IMR-90 (cell line): ENCODE data around the gene BRINP3. TPM values are rescaled to one million over a fixed set of nuclear protein-coding genes. Genes with fewer than 3 reads are reported as not detected.

Experiments used
- ATAC-seq: fragments of 200-7000 bp; cut with Tn5 transposase; 2 replicates; pipeline ENCODE4 v1.9.1; 2020; ENCODE audit warnings: low read depth, mild to moderate bottlenecking, moderate library complexity
- BruUV-seq: library from RNA; stranded (reverse); fragments of 400-500 nt; replicated peaks from 2 replicates; lab custom pipeline; 2021; lab: Mats Ljungman, UMichigan
- CTCF ChIA-PET: fragments of 300-600 bp; formaldehyde crosslinking; extraction: SDS; loops from one replicate; lab custom pipeline; 2021; ENCODE audit warnings: antibody characterized with exemption; lab: Yijun Ruan, JAX
- POLR2A ChIA-PET: fragments of 300-600 bp; sonication (Branson Sonifier 250); formaldehyde crosslinking; loops from one replicate; lab custom pipeline; 2022; ENCODE audit warnings: antibody characterized with exemption; ENCODE audit not compliant: unreplicated experiment; lab: Charles Lee
- DNase-seq: peaks from one replicate; pipeline ENCODE4 v3.0.0; 2013
- H2AFZ ChIP-seq: replicated peaks from 2 replicates; pipeline ENCODE3; 2013; ENCODE audit warnings: low read length, mild to moderate bottlenecking; ENCODE audit not compliant: poor library complexity
- H2AK5ac ChIP-seq: 2 replicates; pipeline ENCODE4 v1.6.1; 2013; ENCODE audit warnings: low read depth, low read length, inconsistent platforms
- H2AK9ac ChIP-seq: replicated peaks from 2 replicates; pipeline ENCODE3; 2013; ENCODE audit warnings: mild to moderate bottlenecking, low read depth, low read length, moderate library complexity; ENCODE audit not compliant: poor library complexity
- H2BK120ac ChIP-seq: 2 replicates; pipeline ENCODE4 v1.6.1; 2013; ENCODE audit warnings: low read depth, low read length, inconsistent platforms
- H2BK15ac ChIP-seq: 3 replicates; pipeline ENCODE4 v1.6.1; 2013; ENCODE audit warnings: low read depth, low read length, inconsistent platforms
- H2BK20ac ChIP-seq: 2 replicates; pipeline ENCODE4 v1.6.1; 2013; ENCODE audit warnings: low read depth, mild to moderate bottlenecking, inconsistent platforms, low read length, moderate library complexity
- H2BK5ac ChIP-seq: 2 replicates; pipeline ENCODE4 v1.6.1; 2013; ENCODE audit warnings: mild to moderate bottlenecking, low read depth, low read length, inconsistent platforms; ENCODE audit not compliant: poor library complexity, severe bottlenecking
- H3K14ac ChIP-seq: replicated peaks from 2 replicates; pipeline ENCODE4 v1.6.1; 2013; ENCODE audit warnings: low read depth, low read length, inconsistent platforms
- H3K18ac ChIP-seq: 2 replicates; pipeline ENCODE4 v1.6.1; 2013; ENCODE audit warnings: low read depth, low read length, control low read depth
- H3K23ac ChIP-seq: 2 replicates; pipeline ENCODE4 v1.6.1; 2013; ENCODE audit warnings: low read depth, low read length, inconsistent platforms
- H3K27ac ChIP-seq: 2 replicates; pipeline ENCODE4 v1.5.1; 2013; ENCODE audit warnings: mild to moderate bottlenecking, control low read depth, low read length; ENCODE audit not compliant: insufficient read depth
- H3K27me3 ChIP-seq: 2 replicates; pipeline ENCODE4 v1.6.1; 2013; ENCODE audit warnings: low read length; ENCODE audit not compliant: control insufficient read depth, insufficient read depth
- H3K36me3 ChIP-seq: 2 replicates; pipeline ENCODE4 v1.6.1; 2013; ENCODE audit warnings: low read length, mixed read lengths; ENCODE audit not compliant: control insufficient read depth, insufficient read depth
- H3K4ac ChIP-seq: 2 replicates; pipeline ENCODE4 v1.6.1; 2013; ENCODE audit warnings: low read depth, low read length, inconsistent platforms
- H3K4me1 ChIP-seq: 2 replicates; pipeline ENCODE4 v1.6.1; 2013; ENCODE audit warnings: low read length, mixed read lengths; ENCODE audit not compliant: control insufficient read depth, insufficient read depth
- H3K4me2 ChIP-seq: 2 replicates; pipeline ENCODE4 v1.6.1; 2013; ENCODE audit warnings: low read depth, mild to moderate bottlenecking, control low read depth, low read length, moderate library complexity
- H3K4me3 ChIP-seq: 2 replicates; pipeline ENCODE4 v1.5.1; 2013; ENCODE audit warnings: low read depth, mild to moderate bottlenecking, control low read depth, low read length, moderate library complexity; ENCODE audit not compliant: insufficient read depth
- H3K56ac ChIP-seq: 2 replicates; pipeline ENCODE4 v1.6.1; 2013; ENCODE audit warnings: low read length, inconsistent platforms; ENCODE audit not compliant: insufficient read depth; ENCODE audit errors: extremely low read depth
- H3K79me1 ChIP-seq, 2 experiments: 2 replicates each; pipeline ENCODE4 v1.6.1; 2013; ENCODE audit warnings: low read length in 2 of 2, inconsistent platforms in 1 of 2, low read depth in 1 of 2
- H3K9ac ChIP-seq: 2 replicates; pipeline ENCODE4 v1.6.1; 2013; ENCODE audit warnings: low read depth, low read length, control low read depth
- H3K9me1 ChIP-seq: 2 replicates; pipeline ENCODE4 v1.6.1; 2013; ENCODE audit warnings: low read length, inconsistent platforms; ENCODE audit not compliant: insufficient read depth
- H3K9me3 ChIP-seq: 2 replicates; pipeline ENCODE4 v1.6.1; 2013; ENCODE audit warnings: low read length; ENCODE audit not compliant: control insufficient read depth, insufficient read depth
- H4K20me1 ChIP-seq: 2 replicates; pipeline ENCODE4 v1.6.1; 2013; ENCODE audit warnings: low read length, inconsistent platforms; ENCODE audit not compliant: insufficient read depth
- H4K5ac ChIP-seq: 2 replicates; pipeline ENCODE4 v1.6.1; 2013; ENCODE audit warnings: mild to moderate bottlenecking, low read depth, low read length, control low read depth
- H4K8ac ChIP-seq, 2 experiments: 2 replicates each; pipeline ENCODE4 v1.6.1; 2013; ENCODE audit warnings: low read depth in 2 of 2, low read length in 2 of 2, control low read depth in 1 of 2, inconsistent platforms in 1 of 2
- H4K91ac ChIP-seq: 2 replicates; pipeline ENCODE4 v1.6.1; 2013; ENCODE audit warnings: low read depth, low read length, inconsistent platforms; ENCODE audit not compliant: insufficient read depth
- CEBPB ChIP-seq: IDR thresholded peaks from 2 replicates; pipeline ENCODE4 v1.6.1; 2012; ENCODE audit warnings: low read depth, low read length, improper control_type of control experiment
- MAZ ChIP-seq: IDR thresholded peaks from 2 replicates; pipeline ENCODE4 v1.6.1; 2012; ENCODE audit warnings: low read depth, mild to moderate bottlenecking, low read length, improper control_type of control experiment, moderate library complexity, borderline replicate concordance
- POLR2A ChIP-seq: IDR thresholded peaks from 2 replicates; pipeline ENCODE4 v1.6.1; 2012; ENCODE audit warnings: mild to moderate bottlenecking, low read depth, low read length
- RCOR1 ChIP-seq: IDR thresholded peaks from 2 replicates; pipeline ENCODE4 v1.6.1; 2012; ENCODE audit warnings: mild to moderate bottlenecking, low read length, improper control_type of control experiment; ENCODE audit not compliant: insufficient replicate concordance
- SMC3 ChIP-seq: fragments of 150-350 bp; IDR thresholded peaks from 2 replicates; pipeline ENCODE4 v1.6.1; 2016; ENCODE audit warnings: low read depth, mild to moderate bottlenecking, antibody characterized with exemption, low read length, moderate library complexity
- WGBS, 2 experiments: methylation state at CpG; one replicate each; pipeline versions ENCODE4 v1.1.5 to v1.1.7; 2013; ENCODE audit warnings: missing lambda C conversion rate in 2 of 2; ENCODE audit not compliant: insufficient read length in 1 of 2; ENCODE audit errors: extremely low coverage in 2 of 2; 5-methylcytosine and 5-hydroxymethylcytosine counted together
- dilution Hi-C: fragments of 300-500 bp; cut with HindIII; formaldehyde crosslinking; loops from one replicate; pipeline ENCODE4 v1.14.3; 2018; ENCODE audit warnings: low sequenced_read_pairs; ENCODE audit not compliant: unreplicated experiment
- in situ Hi-C: fragments of 300-500 bp; cut with MboI; formaldehyde crosslinking; loops from 3 replicates; pipeline ENCODE4 v1.14.3; 2019; ENCODE audit warnings: low sequenced_read_pairs, inconsistent platforms, mixed read lengths
- intact Hi-C: fragments of 100-400 bp; cut with micrococcal nuclease; formaldehyde crosslinking; loops from 2 replicates; pipeline ENCODE4 v1.10.0; 2022
- polyA plus RNA-seq, 3 experiments: library from polyadenylated mRNA; depleted of rRNA; stranded (reverse); fragments of >200 nt; gene quantifications; 2 replicates each; pipeline ENCODE4 v1.2.3, GENCODE V29; 2012; ENCODE audit warnings: low replicate concordance in 1 of 3
- total RNA-seq: library from RNA; depleted of rRNA; stranded (reverse); fragments of >200 nt; gene quantifications from 2 replicates; pipeline ENCODE4 v1.2.3, GENCODE V29; 2012
- TF ChIP-seq, protein P1 (sequence below): conservative IDR thresholded peaks from 2 replicates; pipeline ENCODE4 v1.5.1; 2012; ENCODE audit warnings: mild to moderate bottlenecking, low read depth, low read length, improper control_type of control experiment

BRINP3 gene
- total and polyA plus RNA-seq, 2 of the 4 experiments (the other 2 are of a cell fraction) = 0.15 to 0.36 TPM

DNA sequence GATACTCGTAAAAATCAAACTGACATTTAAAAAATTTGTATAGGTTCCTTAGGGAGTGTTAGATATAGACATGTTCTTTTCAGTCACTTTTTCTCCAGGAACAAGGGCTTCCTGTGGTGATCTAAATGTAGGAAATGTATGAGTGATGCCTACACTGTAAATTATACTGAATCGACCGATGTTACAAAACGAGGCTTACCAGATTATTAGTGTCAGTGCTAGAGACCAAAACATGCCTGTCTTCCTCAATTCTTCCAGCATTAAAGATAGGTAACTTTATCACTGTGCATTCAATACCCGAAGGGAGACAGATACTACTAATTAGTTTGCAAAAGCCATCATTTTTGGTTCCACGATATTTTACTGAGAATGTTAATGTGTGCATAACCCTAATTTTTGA is 86.1 kb downstream of the BRINP3 start:
- no peak overlapping the region for H2BK120ac ChIP-seq
- ChIA-PET CTCF (interaction anchor here (1.1 kb wide), 1 partner anchor 40 kb away, joined by 5 read pairs; no protein-coding TSS in a partner anchor), POLR2A (no interaction called here)
- no CpG with 5 or more reads among the region's 6 CpGs for WGBS, 2 experiments
- H3K4ac ChIP-seq = no peak overlapping the region
- H2AK5ac ChIP-seq = no peak overlapping the region
- no peaks in the 10 kb centered on the region for H3K36me3 ChIP-seq
- H2AFZ ChIP-seq = no peak overlapping the region
- no peak for DNase-seq
- no peak overlapping the region for H3K4me2 ChIP-seq
- no peak overlapping the region for H3K27ac ChIP-seq
- H3K27me3 ChIP-seq = no peaks in the 10 kb centered on the region
- no peak overlapping the region for H2BK20ac ChIP-seq
- H3K18ac ChIP-seq = no peak overlapping the region
- intact Hi-C loops (no loop called here), in situ Hi-C loops (no loop called here), dilution Hi-C loops (no loop called here)
- no peak overlapping the region for H2BK15ac ChIP-seq
- no peak overlapping the region for H4K8ac ChIP-seq
- no peak overlapping the region for H3K9ac ChIP-seq
- H4K91ac ChIP-seq = no peak overlapping the region
- no peaks in the 10 kb centered on the region for H3K4me1 ChIP-seq
- no peak for TF ChIP-seq SMC3
- no peak for TF ChIP-seq MAZ
- no peak for TF ChIP-seq POLR2A
- TF ChIP-seq, protein P1, sequence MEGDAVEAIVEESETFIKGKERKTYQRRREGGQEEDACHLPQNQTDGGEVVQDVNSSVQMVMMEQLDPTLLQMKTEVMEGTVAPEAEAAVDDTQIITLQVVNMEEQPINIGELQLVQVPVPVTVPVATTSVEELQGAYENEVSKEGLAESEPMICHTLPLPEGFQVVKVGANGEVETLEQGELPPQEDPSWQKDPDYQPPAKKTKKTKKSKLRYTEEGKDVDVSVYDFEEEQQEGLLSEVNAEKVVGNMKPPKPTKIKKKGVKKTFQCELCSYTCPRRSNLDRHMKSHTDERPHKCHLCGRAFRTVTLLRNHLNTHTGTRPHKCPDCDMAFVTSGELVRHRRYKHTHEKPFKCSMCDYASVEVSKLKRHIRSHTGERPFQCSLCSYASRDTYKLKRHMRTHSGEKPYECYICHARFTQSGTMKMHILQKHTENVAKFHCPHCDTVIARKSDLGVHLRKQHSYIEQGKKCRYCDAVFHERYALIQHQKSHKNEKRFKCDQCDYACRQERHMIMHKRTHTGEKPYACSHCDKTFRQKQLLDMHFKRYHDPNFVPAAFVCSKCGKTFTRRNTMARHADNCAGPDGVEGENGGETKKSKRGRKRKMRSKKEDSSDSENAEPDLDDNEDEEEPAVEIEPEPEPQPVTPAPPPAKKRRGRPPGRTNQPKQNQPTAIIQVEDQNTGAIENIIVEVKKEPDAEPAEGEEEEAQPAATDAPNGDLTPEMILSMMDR = no peak
- no peak for TF ChIP-seq RCOR1
- no peak for TF ChIP-seq CEBPB
- ATAC-seq = no peak
- H3K23ac ChIP-seq = no peak overlapping the region
- H3K9me3 ChIP-seq = no peaks in the 10 kb centered on the region
- no peak overlapping the region for H3K14ac ChIP-seq
- no peak overlapping the region for H2AK9ac ChIP-seq
- H3K4me3 ChIP-seq = no peak overlapping the region
- H2BK5ac ChIP-seq = no peak overlapping the region
- no TSS peak for BruUV-seq
- no peaks in the 10 kb centered on the region for H4K20me1 ChIP-seq
- H3K56ac ChIP-seq = no peak overlapping the region
- H4K5ac ChIP-seq = no peak overlapping the region
- no peaks in the 10 kb centered on the region for H3K79me1 ChIP-seq
- no peaks in the 10 kb centered on the region for H3K9me1 ChIP-seq
